Ishikawa (cell line): ENCODE measurements around the gene KLF16.
A peak's percentile ranks its signal among the peaks of the same experiment; 100 is the strongest.

Experiments used
- CEBPB ChIP-seq: IDR thresholded peaks from 2 replicates; pipeline ENCODE4 v1.6.1; 2012
- CREB1 ChIP-seq: IDR thresholded peaks from 2 replicates; pipeline ENCODE4 v1.6.1; 2012; ENCODE audit warnings: low read depth
- EGR1 ChIP-seq: IDR thresholded peaks from 2 replicates; pipeline ENCODE4 v1.6.1; 2012
- EP300 ChIP-seq: IDR thresholded peaks from 2 replicates; pipeline ENCODE4 v1.6.1; 2012; ENCODE audit warnings: borderline replicate concordance
- FOXM1 ChIP-seq: IDR thresholded peaks from 2 replicates; pipeline ENCODE4 v1.6.1; 2012; ENCODE audit warnings: low read depth, borderline replicate concordance
- NFIC ChIP-seq: IDR thresholded peaks from 2 replicates; pipeline ENCODE4 v1.6.1; 2012
- RAD21 ChIP-seq: IDR thresholded peaks from 2 replicates; pipeline ENCODE4 v1.6.1; 2012; ENCODE audit warnings: low read depth
- REST ChIP-seq: IDR thresholded peaks from 2 replicates; pipeline ENCODE4 v1.6.1; 2012; ENCODE audit warnings: low read depth, mild to moderate bottlenecking
- TAF1 ChIP-seq: IDR thresholded peaks from 2 replicates; pipeline ENCODE4 v1.6.1; 2012; ENCODE audit warnings: low read depth, mild to moderate bottlenecking
- TCF12 ChIP-seq: IDR thresholded peaks from 2 replicates; pipeline ENCODE4 v1.6.1; 2012; ENCODE audit warnings: low read depth
- TEAD4 ChIP-seq: IDR thresholded peaks from 2 replicates; pipeline ENCODE4 v1.6.1; 2012
- YY1 ChIP-seq: IDR thresholded peaks from 2 replicates; pipeline ENCODE4 v1.6.1; 2012; ENCODE audit warnings: low read depth
- ZBTB7A ChIP-seq: IDR thresholded peaks from 2 replicates; pipeline ENCODE4 v1.6.1; 2012; ENCODE audit warnings: low read depth
- TF ChIP-seq, protein P1 (sequence below): IDR thresholded peaks from 2 replicates; pipeline ENCODE4 v1.6.1; 2012
- TF ChIP-seq, protein P2 (sequence below): IDR thresholded peaks from 2 replicates; pipeline ENCODE4 v1.6.1; 2012

KLF16 gene

DNA sequence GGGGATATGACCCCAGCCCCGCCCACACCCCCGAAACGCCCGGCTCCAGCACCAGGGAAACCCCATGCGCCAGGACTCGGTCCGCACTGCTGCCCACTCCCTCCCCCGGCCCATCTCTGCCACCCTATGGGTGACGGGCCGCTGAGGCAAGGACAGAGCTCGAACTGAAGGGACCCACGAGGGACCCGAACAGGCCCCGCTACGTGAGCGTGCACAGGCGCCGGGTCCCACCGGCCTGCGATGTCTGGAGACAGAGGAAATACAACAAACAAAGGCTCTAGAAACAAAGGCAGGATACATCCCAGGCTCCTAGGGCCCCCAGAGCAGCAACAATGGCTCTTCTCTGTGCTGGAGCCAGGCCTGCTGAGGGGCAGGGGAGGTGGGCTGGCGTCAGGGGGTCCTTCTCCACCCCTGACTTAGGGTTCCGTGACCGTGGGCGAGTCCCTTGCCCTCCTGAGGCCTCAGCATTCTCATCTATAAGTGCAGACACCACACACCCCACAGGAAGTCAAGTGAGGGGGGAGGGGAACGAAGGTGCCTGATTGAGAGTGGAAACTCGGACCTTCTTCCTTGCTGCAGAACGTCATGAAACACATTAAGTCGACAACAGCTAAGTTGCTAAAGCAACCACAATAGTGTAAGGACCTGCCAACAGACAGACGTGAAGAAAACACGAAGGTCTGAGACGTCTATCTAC, 18.9 kb upstream of the KLF16 start:
- no peak for TF ChIP-seq REST
- no peak for TF ChIP-seq ZBTB7A
- no peak for TF ChIP-seq TCF12
- TF ChIP-seq NFIC: no peak
- TF ChIP-seq CEBPB: no peak

DNA sequence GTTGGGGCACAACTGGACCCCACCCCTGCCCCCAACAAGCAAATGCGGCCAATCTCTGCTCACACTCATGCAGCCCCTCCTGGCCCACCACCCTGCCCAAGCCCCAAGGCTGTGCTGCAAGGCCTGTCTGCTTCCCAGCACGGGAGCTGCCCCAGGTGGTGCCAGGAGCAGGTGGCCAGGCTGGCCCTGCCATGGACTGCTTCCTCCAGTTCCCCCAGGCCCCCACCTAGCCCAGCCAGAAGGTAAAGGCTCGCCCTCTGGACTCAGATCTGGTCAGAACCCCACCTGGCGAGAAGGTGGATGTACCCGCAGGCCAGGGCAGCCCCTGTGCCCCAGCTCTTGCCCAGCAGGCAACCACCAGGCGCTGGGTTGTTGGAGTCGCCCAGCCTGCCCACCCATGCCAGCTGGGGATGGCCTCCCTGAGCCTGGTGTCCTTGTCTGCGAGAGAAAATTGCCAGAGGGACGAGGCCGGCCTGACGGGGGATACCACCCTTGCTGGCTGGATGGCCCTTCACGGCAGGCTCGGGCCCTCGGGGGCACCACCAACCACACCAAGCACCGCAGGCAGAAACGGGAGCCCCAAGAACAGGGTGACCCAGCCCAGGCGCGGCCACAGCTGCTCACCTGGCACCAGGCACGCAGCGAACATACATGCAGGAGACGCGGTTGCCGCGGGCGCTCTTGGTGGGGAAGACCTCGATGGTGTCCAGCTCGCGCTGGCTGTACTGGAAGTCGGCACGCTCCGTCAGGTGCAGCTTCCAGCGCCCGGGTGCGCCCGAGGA, 17.4 kb upstream of the KLF16 start:
- TF ChIP-seq REST: no peak
- no peak for TF ChIP-seq RAD21
- TF ChIP-seq FOXM1: no peak
- TF ChIP-seq TAF1: no peak
- no peak for TF ChIP-seq EGR1
- no peak for TF ChIP-seq CREB1
- TF ChIP-seq NFIC: no peak
- no peak for TF ChIP-seq TCF12
- no peak for TF ChIP-seq EP300
- no peak for TF ChIP-seq YY1
- TF ChIP-seq, protein P1, sequence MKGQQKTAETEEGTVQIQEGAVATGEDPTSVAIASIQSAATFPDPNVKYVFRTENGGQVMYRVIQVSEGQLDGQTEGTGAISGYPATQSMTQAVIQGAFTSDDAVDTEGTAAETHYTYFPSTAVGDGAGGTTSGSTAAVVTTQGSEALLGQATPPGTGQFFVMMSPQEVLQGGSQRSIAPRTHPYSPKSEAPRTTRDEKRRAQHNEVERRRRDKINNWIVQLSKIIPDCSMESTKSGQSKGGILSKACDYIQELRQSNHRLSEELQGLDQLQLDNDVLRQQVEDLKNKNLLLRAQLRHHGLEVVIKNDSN: no peak
- TF ChIP-seq, protein P2, sequence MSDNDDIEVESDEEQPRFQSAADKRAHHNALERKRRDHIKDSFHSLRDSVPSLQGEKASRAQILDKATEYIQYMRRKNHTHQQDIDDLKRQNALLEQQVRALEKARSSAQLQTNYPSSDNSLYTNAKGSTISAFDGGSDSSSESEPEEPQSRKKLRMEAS: no peak
- no peak for TF ChIP-seq CEBPB
- no peak for TF ChIP-seq ZBTB7A
- TF ChIP-seq TEAD4: no peak

DNA sequence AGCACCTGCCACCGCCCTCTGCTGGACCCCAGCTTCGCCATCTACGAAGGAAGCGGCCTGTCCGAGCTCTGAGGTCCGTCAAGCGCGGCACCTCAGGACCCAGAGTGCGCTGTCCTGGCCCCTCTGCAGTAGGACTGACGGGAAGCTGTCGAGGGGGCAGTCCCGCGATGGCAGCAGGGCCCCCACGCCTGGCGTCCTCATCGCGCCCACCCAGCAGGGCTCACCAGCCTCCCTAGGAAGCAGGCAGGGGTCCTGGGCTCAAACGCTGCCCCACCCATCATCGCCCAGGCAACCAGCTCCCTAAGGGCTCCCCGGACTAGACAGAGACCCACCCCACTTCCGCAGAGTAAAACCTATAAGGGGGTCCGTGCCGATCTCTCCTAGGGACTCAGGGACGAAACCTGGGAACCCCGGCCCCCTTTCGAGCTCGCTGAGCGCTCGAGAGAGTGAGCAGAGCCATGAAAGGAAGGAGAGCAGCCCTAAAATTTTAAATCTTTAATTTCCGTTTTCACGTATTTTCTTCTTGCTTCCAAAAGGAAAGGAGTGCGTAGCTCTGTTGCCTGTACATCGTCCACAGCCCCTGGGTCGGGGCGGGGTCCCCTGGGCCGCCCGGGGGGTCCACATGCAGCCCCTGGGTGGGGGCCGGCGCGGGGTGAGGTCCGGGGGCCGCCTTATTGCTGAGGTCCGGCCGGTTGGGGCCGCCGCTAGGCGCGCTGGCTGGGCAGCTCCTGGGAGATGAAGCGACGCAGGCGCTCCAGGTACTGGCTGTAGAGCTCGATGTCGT, 13.3 kb upstream of the KLF16 start:
- TF ChIP-seq TCF12: 0 out of 2 replicates have a peak, but pooled peaks have one; percentile 2

DNA sequence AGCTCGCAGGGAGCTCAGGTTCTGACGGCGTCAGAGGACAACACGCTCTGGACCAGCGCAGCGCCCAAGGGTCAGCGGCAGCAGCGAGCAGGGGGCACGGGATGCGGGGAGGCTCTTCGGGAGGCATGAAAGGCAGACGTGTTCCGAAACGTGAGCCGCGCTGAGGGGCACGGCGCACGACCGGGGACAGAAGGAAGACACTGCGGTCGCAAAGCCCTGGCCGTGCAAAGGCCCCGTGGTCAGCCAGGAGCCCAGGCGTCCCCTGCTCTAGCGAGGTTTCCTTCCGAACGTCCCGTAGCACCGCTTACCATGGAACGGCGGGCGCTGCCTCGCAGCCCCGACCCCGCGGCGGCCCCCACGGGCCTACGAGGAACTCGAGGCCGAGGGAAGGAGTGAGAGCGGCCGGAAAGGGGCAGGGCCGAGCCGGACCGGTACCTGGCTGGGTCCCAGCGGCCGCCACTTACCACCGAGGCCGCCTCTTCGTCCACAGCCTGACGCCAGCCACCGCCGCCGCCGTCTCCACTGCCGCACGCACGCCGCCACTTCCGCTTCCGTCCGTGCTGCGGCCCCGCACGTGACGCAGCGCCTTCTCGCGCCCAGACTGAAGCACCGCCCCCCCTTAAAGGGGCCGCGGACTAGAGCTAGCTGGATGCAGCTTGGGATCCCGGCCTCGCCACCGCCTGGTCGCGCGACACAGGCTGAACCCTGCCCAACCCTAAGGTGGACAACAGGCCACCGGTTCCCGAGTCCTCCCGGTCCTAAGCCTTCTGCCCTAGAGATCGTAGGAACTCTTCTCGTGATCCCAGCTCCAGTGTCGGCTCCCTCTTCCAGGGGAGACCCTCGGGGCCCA, 12.5 kb upstream of the KLF16 start:
- no peak for TF ChIP-seq REST
- no peak for TF ChIP-seq NFIC
- TF ChIP-seq TCF12: peak; percentile 53; the same call in 1 of the 2 replicates
- TF ChIP-seq, protein P2: peak; percentile 98
- TF ChIP-seq EP300: peak; percentile 18; the same call in 1 of the 2 replicates
- TF ChIP-seq CREB1: 0 out of 2 replicates have a peak, but pooled peaks have one; percentile 38
- TF ChIP-seq EGR1: no peak; the same call in 1 of the 2 replicates
- TF ChIP-seq TAF1: peak; percentile 79
- 0 out of 2 replicates have a peak, but pooled peaks have one; percentile 57 for TF ChIP-seq YY1
- TF ChIP-seq, protein P1: peak; percentile 99
